Gastrocnemius medialis (tissue), 4 donors: ENCODE results near the gene ZBBX. TPM values are rescaled to one million over a fixed set of nuclear protein-coding genes. Genes with fewer than 3 reads are reported as not detected.

Experiments
- ATAC-seq, 2 donors: fragments of 150-250 bp; one replicate each; pipeline ENCODE4 v1.9.1; 2016
- DNase-seq, 2 donors: peaks; one replicate each; pipeline ENCODE4 v3.0.0-alpha.2; 2019
- H3K27ac ChIP-seq, 4 donors: fragments of 200-600 bp; sonication (generic); 1 replicate in 1 of 4; 2 replicates in 3 of 4; pipeline ENCODE4 v1.5.1; 2016 to 2018; ENCODE audit warnings: mild to moderate bottlenecking in 2 of 4, moderate library complexity in 1 of 4
- H3K27me3 ChIP-seq, 3 donors: fragments of 200-600 bp; sonication (generic) in 2 of 3; 1 replicate in 1 of 3; 2 replicates in 2 of 3; pipeline versions ENCODE4 v1.5.1 to v1.6.0; 2016 to 2019; ENCODE audit warnings: mild to moderate bottlenecking in 1 of 3, moderate library complexity in 1 of 3
- H3K36me3 ChIP-seq, 2 donors: fragments of 200-600 bp; sonication (generic) in 1 of 2; one replicate each; pipeline ENCODE4 v1.5.1; 2017 to 2018
- H3K4me1 ChIP-seq, 2 donors: fragments of 200-600 bp; sonication (generic) in 1 of 2; one replicate each; pipeline ENCODE4 v1.5.1; 2016 to 2017; ENCODE audit warnings: mild to moderate bottlenecking in 2 of 2
- H3K4me3 ChIP-seq, 4 donors: fragments of 200-600 bp; sonication (generic) in 3 of 4; 1 replicate in 1 of 4; 2 replicates in 3 of 4; pipeline ENCODE4 v1.5.1; 2016 to 2019; ENCODE audit warnings: mild to moderate bottlenecking in 2 of 4
- H3K9me3 ChIP-seq, 3 donors: fragments of 200-600 bp; sonication (generic) in 2 of 3; 1 replicate in 1 of 3; 2 replicates in 2 of 3; pipeline ENCODE4 v1.5.1; 2016 to 2019
- CTCF ChIP-seq, 5 experiments: fragments of 450-650 bp in 3 of 5; fragments of 200-600 bp in 2 of 5; sonication (generic) in 2 of 5; IDR thresholded peaks in 4 of 5; conservative IDR thresholded peaks in 1 of 5; 1 replicate in 4 of 5; 2 replicates in 1 of 5; pipeline ENCODE4 v1.5.1; 2016 to 2019; ENCODE audit warnings: antibody characterized with exemption in 5 of 5, mild to moderate bottlenecking in 3 of 5, moderate library complexity in 3 of 5
- POLR2A ChIP-seq, 2 donors: fragments of 450-650 bp; IDR thresholded peaks; one replicate each; pipeline ENCODE4 v1.6.1; 2017; ENCODE audit warnings: antibody characterized with exemption in 2 of 2, mild to moderate bottlenecking in 2 of 2, moderate library complexity in 2 of 2
- in situ Hi-C, 4 donors: fragments of 200-750 bp; cut with MboI; loops; one replicate each; pipeline versions ENCODE4 v1.15.0 to v1.8.0; 2017; ENCODE audit warnings: low sequenced_read_pairs in 4 of 4
- intact Hi-C: fragments of 100-400 bp; cut with DNase I; formaldehyde crosslinking; loops from one replicate; pipeline ENCODE4 v1.15.1; 2023; ENCODE audit warnings: low total_unique reads
- total RNA-seq, 4 donors: library from RNA; depleted of rRNA; stranded (reverse); fragments of >200 nt; gene quantifications; one replicate each; pipeline versions ENCODE4 v1.1.0 to v1.2.3, GENCODE V29; 2016

Gene ZBBX
- total RNA-seq, 4 donors from 2014 or later = not detected

DNA sequence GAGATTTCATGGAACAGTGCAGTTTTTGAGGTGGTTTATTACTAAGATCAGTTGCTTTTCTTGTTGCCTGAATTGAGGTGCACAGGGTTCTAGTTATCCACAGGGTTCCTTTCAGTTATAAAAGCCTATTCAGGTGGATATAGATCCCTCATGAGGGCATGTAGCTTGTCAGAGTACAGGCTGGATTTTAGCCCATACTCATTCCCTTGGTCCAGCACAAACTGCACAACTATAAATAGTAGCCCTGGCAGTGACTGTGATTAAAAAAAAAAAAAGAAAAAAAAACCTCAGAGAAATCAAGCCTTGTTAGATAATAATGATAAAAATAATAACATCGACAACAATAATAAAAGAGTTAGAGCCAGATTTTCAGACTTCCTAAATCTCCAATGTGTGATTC lies 154.3 kb downstream of the ZBBX start:
- ATAC-seq = no peak
- TF ChIP-seq CTCF (IDR thresholded peaks at IDR 0.05 in 4 of 5, conservative IDR thresholded peaks at IDR 0.05 in 1 of 5) (no peak), POLR2A (IDR thresholded peaks at IDR 0.05) (no peak)
- intact Hi-C loops (no loop called here), in situ Hi-C loops (no loop called here)
- Histone ChIP-seq H3K4me3 (no peak overlapping the region), H3K9me3 (no peaks in the 10 kb centered on the region), H3K4me1 (no peaks in the 10 kb centered on the region), H3K36me3 (no peaks in the 10 kb centered on the region), H3K27ac (no peak overlapping the region), H3K27me3 (no peaks in the 10 kb centered on the region)
- no peak for DNase-seq

- intact Hi-C loops = no loop called here
- no peak for TF ChIP-seq CTCF (IDR thresholded peaks at IDR 0.05 in 4 of 5, conservative IDR thresholded peaks at IDR 0.05 in 1 of 5)
- TF ChIP-seq POLR2A (IDR thresholded peaks at IDR 0.05) = no peak
- H3K4me3 ChIP-seq = no peak overlapping the region
- H3K9me3 ChIP-seq = no peaks in the 10 kb centered on the region
- no peaks in the 10 kb centered on the region for H3K27me3 ChIP-seq
- H3K36me3 ChIP-seq = no peaks in the 10 kb centered on the region
- ATAC-seq = no peak
- no peak for DNase-seq
- no peaks in the 10 kb centered on the region for H3K4me1 ChIP-seq
- in situ Hi-C loops = no loop called here
- H3K27ac ChIP-seq = no peak overlapping the region
These were observed 171.1 kb downstream of the ZBBX start for GRCh38 chr3:167209011-167209410.

DNA sequence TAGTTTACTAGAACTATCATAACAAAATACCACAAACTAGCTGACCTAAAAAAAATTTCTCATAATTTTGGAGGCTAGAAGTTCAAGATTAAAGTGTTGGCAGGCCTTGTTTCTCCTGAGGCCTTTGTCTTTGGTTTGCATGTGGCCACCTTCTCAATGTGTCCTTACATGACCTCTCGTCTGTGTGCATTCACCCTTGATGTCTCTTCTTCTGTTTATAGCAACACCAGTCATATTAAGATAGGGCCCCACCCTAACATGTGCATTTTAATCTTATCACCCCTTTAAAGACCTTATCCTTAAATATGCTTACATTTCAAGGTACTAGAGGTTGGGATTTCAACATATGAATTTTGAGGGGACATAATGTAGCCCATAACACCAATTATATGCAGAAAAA lies 177.0 kb downstream of the ZBBX start:
- TF ChIP-seq POLR2A (IDR thresholded peaks at IDR 0.05) (no peak), CTCF (IDR thresholded peaks at IDR 0.05 in 4 of 5, conservative IDR thresholded peaks at IDR 0.05 in 1 of 5) (no peak)
- DNase-seq (no peak), ATAC-seq (no peak)
- H3K27ac ChIP-seq = no peak overlapping the region
- in situ Hi-C loops (no loop called here), intact Hi-C loops (no loop called here)
- H3K4me3 ChIP-seq = no peak overlapping the region
- no peaks in the 10 kb centered on the region for H3K4me1 ChIP-seq
- H3K36me3 ChIP-seq = no peaks in the 10 kb centered on the region
- H3K27me3 ChIP-seq = no peaks in the 10 kb centered on the region
- no peaks in the 10 kb centered on the region for H3K9me3 ChIP-seq

DNA sequence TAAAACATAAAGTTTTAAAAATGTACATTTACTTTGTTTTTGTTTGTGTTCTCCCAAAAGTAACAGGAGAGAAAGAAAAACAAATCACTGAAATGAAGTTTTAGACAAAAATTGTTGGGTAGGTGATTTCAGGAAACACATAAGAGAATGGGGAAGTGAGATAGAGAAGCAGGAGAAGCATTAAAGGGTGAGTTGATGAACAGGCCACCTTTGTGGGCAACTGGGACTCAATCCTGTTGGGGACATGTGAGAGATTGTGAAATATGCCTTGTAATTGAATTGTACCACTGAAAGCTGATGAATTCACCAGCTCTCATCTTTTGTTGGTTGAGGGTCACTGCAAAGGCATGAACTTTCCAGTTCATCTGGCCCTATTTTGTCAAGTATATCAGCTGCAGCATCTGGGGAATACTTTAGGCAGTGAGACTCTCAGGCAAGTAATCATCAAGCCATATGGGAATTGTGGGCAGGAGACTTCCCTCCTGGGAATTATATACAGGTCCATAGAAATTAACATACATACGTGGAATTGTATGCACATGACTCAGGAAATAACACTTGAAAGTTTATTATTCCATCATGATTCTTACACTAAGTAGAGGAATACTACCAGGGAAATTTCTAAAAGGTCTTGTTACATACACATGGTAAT lies 181.0 kb downstream of the ZBBX start:
- in situ Hi-C loops (no loop called here), intact Hi-C loops (no loop called here)
- DNase-seq (no peak), ATAC-seq (no peak)
- Histone ChIP-seq H3K4me1 (no peaks in the 10 kb centered on the region), H3K9me3 (no peaks in the 10 kb centered on the region), H3K27ac (no peak overlapping the region), H3K4me3 (no peak overlapping the region), H3K36me3 (no peaks in the 10 kb centered on the region), H3K27me3 (no peaks in the 10 kb centered on the region)
- no peak for TF ChIP-seq POLR2A (IDR thresholded peaks at IDR 0.05)

Other genes with a start within 250 kb of the ZBBX start
- not detected for gene SERPINI2, start 93.7 kb upstream of the ZBBX start, total RNA-seq